H4 (cell line): Measurements from ENCODE around the gene PHF2. TPM values are rescaled to one million over a fixed set of nuclear protein-coding genes. Genes with fewer than 3 reads are reported as not detected.

Experiments used
- DNase-seq: peaks from one replicate; pipeline ENCODE4 v3.0.0-alpha.2; 2015; ENCODE audit warnings: low spot score
- total RNA-seq: library from RNA; depleted of rRNA; stranded (reverse); fragments of >200 nt; shearing (Covaris generic); gene quantifications from 2 replicates; pipeline ENCODE4 v1.2.3, GENCODE V29; 2014

The PHF2 gene
- total RNA-seq, 1 experiment from 2014 or later = 5.8 TPM

- no peak for DNase-seq
These were observed 54.5 kb downstream of the PHF2 start for GRCh38 chr9:93630806-93631411.

GRCh38 chr9:93633492-93634221, 57.3 kb downstream of the PHF2 start:
- no peak for DNase-seq

GRCh38 chr9:93634311-93635185, 58.2 kb downstream of the PHF2 start:
- no peak for DNase-seq

- DNase-seq = no peak
These were observed 59.1 kb downstream of the PHF2 start for GRCh38 chr9:93635186-93636107.

- DNase-seq = no peak
These were observed 59.8 kb downstream of the PHF2 start for GRCh38 chr9:93636172-93636661.

- DNase-seq = no peak
These were observed 60.3 kb downstream of the PHF2 start for GRCh38 chr9:93636667-93637066.

- DNase-seq = no peak
These were observed 61.5 kb downstream of the PHF2 start for GRCh38 chr9:93637886-93638285.

GRCh38 chr9:93640027-93640426, 63.6 kb downstream of the PHF2 start:
- DNase-seq = no peak

GRCh38 chr9:93642961-93643360, 66.6 kb downstream of the PHF2 start:
- no peak for DNase-seq

- no peak for DNase-seq
These were observed 68.2 kb downstream of the PHF2 start for GRCh38 chr9:93644397-93645088.

- DNase-seq = no peak
These were observed 68.9 kb downstream of the PHF2 start for GRCh38 chr9:93645149-93645889.

- DNase-seq = no peak
These were observed 69.7 kb downstream of the PHF2 start for GRCh38 chr9:93645921-93646639.

- no peak for DNase-seq
These were observed 70.3 kb downstream of the PHF2 start for GRCh38 chr9:93646640-93647178.

GRCh38 chr9:93648181-93648580, 71.8 kb downstream of the PHF2 start:
- DNase-seq = no peak

GRCh38 chr9:93648836-93649235, 72.5 kb downstream of the PHF2 start:
- DNase-seq = no peak

GRCh38 chr9:93649610-93650261, 73.4 kb downstream of the PHF2 start:
- DNase-seq = no peak

GRCh38 chr9:93650448-93650847, 74.1 kb downstream of the PHF2 start:
- no peak for DNase-seq

GRCh38 chr9:93651521-93651950, 75.2 kb downstream of the PHF2 start:
- DNase-seq = no peak
